Adrenal gland (tissue), 5 donors: ENCODE data around the gene GPR25.

Experiments
- POLR2A ChIP-seq, 2 donors: fragments of 450-650 bp; IDR thresholded peaks; one replicate each; pipeline ENCODE4 v1.6.1; 2017; ENCODE audit warnings: antibody characterized with exemption in 2 of 2, mild to moderate bottlenecking in 2 of 2, moderate library complexity in 1 of 2
- TF ChIP-seq, protein P1 (sequence below), 6 experiments: fragments of 450-650 bp in 4 of 6; fragments of 200-600 bp in 2 of 6; sonication (generic) in 1 of 6; IDR thresholded peaks; 1 replicate in 5 of 6; 2 replicates in 1 of 6; pipeline versions ENCODE4 v1.5.1 to v1.8.0; 2016 to 2021; ENCODE audit warnings: antibody characterized with exemption in 6 of 6, mild to moderate bottlenecking in 2 of 6, moderate library complexity in 1 of 6
- donor health status: DM: no; HTN: no; CAD: no.

DNA sequence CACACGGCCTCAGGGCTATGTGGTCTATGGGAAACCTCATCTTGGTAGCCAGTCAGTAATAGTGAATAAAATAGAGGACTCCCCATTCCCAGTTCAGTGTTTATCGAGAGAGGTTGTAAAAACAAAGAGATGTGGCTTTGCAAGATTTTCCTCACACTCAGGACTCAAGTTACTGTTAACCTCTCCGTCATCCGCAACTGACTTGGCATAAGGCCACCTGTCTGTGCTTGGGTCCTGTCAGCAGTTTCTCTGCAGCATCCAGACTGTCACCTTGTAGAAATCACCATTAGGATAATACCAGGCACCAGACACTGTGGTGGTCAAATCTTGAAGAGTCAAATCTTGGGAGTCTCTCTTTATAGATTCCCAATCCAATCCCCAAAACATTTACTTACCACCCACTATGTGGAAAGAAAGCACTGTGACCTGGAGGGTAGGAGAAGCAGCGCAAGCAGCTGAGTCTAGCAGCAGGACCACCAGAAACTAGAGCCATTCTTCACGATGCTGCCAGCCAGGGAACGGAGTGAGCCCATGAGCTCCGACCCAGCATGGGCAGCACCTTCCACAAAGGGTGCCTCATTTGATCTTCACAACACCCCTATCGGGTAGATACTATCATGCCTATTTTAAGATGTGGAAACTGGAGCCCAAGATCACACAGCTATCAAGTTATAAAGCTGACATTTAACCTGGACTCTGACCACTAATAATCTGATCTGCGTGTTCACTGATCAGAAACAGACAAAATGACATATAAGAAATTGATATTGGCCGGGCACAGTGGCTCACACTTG lies 5.6 kb upstream of the GPR25 start:
- no peak for TF ChIP-seq POLR2A (IDR thresholded peaks at IDR 0.05)
- TF ChIP-seq, protein P1, sequence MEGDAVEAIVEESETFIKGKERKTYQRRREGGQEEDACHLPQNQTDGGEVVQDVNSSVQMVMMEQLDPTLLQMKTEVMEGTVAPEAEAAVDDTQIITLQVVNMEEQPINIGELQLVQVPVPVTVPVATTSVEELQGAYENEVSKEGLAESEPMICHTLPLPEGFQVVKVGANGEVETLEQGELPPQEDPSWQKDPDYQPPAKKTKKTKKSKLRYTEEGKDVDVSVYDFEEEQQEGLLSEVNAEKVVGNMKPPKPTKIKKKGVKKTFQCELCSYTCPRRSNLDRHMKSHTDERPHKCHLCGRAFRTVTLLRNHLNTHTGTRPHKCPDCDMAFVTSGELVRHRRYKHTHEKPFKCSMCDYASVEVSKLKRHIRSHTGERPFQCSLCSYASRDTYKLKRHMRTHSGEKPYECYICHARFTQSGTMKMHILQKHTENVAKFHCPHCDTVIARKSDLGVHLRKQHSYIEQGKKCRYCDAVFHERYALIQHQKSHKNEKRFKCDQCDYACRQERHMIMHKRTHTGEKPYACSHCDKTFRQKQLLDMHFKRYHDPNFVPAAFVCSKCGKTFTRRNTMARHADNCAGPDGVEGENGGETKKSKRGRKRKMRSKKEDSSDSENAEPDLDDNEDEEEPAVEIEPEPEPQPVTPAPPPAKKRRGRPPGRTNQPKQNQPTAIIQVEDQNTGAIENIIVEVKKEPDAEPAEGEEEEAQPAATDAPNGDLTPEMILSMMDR (IDR thresholded peaks at IDR 0.05) = no peak
